HG03135 (cell line): ENCODE results near the gene SLC25A20.
"Not testable (repeated sequence)": the region's sequence is repeated elsewhere in the genome, so short reads cannot be mapped to it uniquely, and the experiment has no call there.

Source experiments
- ATAC-seq: cut with Tn5 transposase; IDR thresholded peaks from one replicate; pipeline ENCODE4 v1.9.1; 2021; ENCODE audit warnings: mild to moderate bottlenecking, moderate library complexity; ENCODE audit not compliant: unreplicated experiment

SLC25A20 gene, protein sequence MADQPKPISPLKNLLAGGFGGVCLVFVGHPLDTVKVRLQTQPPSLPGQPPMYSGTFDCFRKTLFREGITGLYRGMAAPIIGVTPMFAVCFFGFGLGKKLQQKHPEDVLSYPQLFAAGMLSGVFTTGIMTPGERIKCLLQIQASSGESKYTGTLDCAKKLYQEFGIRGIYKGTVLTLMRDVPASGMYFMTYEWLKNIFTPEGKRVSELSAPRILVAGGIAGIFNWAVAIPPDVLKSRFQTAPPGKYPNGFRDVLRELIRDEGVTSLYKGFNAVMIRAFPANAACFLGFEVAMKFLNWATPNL

DNA sequence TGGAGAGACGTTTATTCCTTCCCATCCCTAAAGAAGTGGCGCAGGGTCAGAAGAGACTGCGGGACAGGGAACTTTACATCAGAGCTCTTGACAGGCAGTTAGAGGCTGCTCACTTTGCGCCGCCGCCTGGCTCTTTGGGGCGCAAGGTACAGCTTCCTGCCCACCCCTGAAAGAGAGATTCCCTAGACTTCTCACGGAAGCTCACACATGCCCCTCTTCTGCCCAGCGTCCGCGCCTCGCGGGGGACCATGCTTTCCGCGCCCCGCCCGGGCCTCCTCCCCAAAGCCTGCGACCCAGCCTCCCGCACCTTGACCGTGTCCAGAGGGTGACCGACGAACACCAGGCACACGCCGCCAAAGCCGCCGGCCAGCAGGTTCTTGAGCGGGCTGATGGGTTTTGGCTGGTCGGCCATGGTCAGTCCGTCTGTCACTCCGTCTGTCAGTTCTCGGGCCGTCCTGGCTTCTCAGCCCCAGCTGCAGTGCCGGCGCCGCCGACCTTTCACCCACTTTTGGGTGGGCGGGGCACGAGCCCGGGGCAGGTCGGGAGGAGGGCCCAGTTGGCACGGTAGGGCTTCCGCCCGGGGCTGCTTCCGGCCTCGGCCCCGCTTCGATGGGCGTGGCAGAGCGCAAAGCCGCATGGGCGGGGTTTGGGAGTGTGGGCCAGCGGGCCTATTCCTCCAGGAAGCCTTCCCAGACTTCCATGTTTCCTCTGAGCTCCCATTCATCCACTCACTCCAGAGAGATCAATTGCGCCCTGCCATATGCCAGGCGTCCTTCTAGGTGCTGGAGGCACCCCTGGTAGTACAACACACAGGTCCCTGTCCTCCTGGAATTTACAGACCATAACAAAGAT lies at the start of gene SLC25A20:
SLC25A20 (minus strand) TSS at position 500 of the 852 bp plus-strand sequence; CDS start at position 412, 88 bp downstream.
- ATAC-seq: peak; percentile 85

DNA sequence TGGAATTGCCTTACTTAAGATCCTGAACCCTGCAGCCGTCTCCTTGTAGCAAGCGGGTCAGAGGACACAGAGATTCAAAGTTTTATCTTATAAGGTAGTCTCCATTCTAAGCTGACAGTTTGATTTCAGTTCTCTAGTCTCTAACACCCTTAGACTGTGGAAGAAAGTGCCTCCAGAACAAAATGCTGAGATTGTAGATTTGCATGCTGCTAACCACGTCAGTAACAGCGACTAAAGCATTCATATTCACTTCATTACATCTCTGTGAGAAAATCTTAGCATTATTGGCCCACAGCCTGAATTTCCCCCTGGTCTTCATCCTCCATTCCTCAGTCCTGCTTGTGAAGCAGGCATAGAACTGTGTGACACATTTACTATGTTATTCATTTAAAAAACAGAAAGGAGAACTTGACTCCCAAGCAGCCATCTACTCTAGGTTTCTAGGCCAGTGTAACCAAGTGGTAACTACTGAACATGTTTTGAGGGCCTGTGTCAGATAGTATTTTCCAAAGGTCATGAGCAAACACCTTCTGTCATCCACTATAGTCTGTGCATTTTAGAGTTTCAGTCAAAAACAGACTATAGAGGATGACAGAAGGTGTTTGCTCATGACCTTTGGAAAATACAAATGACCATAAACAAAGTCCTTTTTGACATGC lies 47.3 kb upstream of the SLC25A20 start:
- no peak for ATAC-seq

DNA sequence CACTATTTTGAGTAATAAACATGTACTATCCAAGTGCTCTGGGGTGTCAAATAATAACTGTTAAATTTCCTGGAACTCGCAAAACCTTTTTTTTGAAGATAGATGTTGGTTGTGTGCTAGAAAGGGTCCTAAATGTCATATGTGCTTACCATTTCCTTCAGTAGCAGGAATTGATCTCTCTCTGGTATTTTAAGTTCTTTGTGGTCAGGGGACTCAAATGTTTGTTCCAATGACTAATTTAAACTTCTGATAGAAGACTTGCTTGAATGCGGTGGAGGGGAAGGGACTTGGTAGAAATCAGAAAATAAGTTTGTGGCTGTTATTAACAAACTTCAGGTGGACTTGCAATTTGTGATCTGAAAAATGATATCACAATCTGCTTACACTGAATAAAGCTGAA lies 46.8 kb upstream of the SLC25A20 start:
- no peak for ATAC-seq

DNA sequence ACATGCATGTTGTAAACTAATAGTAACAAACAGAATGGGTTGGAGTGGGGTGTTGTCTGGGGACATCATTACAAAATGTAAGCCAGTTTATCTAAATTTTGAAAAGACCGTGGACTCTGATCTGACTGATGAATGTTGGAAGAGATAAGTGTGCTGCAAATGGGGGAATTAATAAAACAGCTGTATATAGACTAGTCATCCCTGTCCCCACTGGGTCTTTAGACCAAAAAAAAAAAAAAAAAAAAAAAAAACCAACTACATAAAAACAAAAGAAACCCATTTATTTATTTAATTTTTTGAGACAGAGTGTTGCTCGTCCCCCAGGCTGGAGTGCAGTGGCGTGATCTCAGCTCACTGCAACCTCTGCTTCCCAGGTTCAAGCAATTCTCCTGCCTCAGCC lies 40.0 kb upstream of the SLC25A20 start:
- ATAC-seq: no peak

DNA sequence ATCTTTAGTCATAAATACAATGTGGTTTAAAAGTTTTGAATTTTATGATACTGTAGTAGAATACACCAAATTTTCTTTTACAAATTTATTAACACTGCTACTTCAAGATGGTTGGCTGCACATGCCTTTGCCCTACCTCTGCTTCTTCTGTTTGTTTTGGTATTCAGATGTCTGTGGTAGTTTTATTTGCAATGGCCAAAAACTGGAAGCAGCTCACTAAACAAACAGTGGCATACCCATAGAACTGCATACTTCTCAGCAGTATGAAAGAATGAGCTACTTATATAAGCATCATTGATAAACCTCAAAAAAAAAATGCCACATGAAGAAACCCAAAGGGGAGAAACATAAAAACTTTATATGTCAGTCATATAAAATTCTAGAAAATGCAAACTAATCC lies 39.5 kb upstream of the SLC25A20 start:
- no peak for ATAC-seq

DNA sequence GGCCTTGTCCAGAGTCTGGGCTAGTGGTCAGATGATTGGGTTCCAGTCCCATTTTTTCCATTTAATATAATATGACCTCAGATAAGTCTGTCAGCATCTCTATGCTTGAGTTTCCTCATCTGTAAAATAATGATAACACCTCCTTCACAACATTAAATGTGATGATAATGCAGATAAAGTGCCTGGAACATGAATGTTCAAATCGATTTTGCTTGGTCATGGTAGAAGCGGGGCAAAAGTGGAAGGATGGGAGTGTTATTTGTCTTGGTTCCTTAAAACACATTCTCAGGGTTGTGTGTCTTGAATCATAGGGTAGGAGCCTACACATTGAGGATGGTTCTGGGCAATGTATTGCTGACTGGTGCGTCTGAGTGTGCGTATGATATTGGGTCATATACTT lies 36.8 kb upstream of the SLC25A20 start:
- no peak for ATAC-seq

DNA sequence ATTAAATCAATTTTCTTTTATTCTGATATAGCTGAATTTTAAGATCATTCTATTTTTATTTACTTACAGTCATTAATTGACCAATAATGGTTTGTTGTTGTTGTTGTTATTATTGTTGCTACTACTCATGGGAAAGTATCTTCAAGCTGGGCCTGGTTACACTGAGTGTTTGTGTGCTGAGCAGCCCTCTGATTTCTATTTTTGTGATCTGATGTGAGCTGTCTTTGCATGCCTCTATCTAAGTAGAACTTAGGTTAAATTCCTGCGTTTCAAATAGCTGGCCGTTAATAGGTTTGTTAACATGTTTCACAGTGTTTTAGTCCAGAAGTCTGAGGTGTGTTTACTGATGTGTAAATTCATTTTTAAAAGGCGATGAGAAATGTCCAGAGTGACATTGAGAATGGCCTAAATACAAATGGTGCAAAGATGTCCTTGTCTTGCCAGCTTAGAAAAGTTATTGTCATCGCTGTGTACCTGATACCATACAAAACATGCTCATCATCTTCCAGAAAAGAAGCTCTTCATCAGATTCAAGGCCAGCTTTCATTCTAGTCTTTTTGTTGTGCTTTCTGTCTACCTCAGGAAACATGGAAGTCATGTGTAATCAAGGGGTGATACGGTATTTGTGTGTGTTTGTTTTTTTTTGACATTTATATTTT lies 35.8 kb upstream of the SLC25A20 start:
- no peak for ATAC-seq

DNA sequence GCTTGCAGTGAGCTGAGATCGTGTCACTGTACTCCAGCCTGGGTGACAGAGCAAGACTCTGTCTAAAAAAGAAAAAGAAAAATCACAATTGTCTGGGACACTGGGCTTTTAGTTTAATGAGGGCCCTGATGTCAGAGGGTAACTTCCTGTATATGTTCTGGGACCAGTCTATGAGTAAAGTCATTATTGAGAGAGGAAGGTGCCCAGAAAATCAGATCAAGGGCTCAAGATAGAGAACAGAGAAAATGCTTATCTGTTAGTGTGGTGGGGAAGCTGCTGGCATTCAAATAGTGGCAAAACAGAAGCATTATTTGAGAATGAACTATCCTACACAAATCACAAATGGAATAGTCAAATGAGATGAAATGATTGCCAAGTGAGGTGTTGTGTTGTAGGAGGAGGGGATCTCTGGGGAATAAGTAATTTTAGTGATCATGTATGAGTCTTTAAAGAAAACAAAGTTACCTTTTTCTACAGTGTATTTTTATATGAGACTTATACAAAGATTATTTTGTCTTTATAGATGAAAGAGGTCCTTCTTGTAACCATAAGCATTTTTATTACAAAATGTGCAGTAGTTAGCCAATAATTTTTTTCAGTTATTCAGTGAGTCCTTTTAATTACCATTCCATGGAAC lies 33.4 kb upstream of the SLC25A20 start:
- no peak for ATAC-seq

DNA sequence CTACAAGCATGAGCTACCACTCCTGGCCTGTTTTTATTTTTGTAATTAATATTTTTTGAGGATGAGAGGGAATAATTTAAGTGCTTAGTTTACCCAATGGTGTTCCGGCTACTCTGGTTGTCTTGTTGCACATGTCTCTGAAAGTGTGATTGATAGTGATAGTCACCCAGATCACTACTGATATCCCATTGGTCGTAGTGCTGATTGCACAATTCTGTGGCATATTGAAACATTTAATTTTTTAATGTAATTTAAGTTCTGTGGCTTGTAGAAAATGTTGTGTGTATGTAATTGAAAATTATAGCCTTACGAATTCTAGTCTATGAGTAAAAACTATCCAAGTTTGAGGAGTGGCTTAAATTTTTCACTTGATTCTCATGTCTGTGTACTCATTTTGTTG lies 31.9 kb upstream of the SLC25A20 start:
- no peak for ATAC-seq

DNA sequence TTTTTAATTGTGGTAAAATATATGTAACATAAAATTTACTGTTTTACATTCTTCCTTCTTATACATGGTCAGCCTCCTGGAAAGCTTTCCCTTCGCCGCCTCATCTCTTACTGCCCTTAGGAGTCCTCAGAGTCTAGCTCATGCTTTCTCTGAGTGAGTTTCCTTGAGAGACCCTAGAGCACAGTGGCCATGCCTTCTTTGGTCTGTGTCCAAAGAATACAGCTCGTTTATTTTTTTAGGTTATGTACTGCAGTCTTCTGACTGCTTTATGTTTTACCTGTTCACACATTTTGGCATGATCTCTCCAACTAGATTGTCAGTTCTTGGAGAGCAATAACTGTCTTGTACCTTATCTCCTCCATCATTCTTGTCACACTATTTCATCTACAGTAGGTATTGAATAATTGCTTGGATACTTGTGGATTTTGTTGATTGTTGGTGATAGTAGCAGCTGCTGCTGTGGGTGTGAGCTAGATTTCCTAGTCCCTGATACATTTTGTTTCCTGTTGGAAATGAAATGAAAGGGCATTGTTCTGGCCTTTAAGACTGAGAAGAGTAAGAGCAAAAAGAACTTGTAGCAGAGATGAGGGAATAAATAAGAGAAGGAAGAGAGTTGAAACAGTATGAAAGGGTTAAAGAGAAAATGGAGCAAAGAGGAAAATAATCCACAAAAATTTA lies 30.8 kb upstream of the SLC25A20 start:
- ATAC-seq: no peak

DNA sequence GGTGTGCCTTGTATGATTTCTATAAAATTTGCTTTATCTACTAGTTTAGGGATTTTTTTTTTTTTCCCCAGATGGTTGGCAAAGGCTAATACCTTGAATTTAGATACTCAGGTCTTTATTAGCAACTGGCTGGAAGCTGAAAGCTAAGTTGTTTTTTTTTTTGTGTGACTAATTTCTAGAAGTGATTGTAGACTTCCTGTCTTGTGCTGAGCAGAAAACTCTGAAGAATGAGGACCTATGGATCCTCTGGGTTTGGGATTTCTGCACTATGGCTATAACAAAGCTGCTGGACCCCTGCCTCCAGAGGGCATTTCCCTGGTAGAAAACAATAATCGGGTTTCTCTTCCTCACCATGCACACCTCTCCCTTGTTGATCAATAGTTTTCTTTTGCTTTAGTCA lies 30.0 kb upstream of the SLC25A20 start:
- ATAC-seq: no peak

DNA sequence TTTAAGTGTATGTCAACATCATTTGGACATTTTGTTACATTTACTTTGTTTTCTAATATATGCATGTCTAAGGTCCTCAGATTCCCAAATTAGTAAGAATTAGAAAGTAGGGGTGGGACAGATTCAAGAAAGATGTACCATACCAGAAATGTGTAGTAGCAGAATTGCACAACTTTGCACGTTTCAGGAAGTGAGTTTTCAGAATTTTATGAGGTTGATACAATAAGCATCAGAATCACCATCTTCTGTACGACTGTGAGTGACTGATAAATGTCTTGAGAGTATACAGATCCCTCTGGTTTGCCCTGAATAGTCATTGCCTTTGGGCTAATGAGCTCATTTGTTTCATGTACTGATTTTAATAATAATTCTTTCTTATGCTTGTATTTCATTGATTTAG lies 29.2 kb upstream of the SLC25A20 start:
- ATAC-seq: no peak

DNA sequence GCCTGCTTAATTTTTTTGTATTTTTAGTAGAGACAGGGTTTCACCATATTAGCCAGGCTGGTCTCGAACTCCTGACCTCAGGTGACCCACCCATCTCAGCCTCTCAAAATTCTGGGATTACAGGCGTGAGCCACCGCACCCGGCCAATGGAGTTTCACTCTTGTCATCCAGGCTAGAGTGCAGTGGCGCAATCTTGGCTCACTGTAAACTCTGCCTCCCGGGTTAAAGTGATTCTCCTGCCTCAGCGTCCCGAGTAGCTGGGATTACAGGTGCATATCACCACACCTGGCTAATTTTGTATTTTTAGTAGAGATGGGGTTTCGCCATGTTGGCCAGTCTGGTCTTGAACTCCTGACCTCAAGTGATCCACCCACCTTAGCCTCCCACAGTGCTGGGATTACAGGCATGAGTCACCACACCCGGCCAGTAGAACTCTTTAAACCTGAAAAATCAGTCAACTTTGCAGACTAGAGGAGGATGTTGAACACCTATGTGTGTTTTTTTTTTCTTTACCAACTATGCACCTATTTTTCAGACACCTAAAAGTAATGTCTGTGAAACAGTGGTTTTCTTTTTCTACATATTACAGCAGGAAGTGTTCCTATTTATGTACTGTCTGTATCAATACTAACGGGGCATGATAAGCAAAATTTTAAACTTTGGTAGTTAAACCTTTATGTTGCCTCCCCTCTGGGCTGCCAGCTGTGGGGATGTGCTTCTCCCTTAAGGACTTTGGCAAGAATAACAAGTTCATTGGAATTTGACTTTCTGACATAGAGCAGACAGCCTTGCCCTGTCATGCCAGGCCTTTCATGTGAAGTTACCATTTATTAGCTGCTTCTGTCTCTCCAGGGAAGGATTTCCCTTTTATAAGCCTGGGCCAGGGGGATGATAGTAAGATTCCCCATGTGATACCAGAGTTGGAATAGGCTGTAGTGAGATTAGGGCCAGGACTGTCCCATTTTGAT lies 28.0 kb upstream of the SLC25A20 start:
- no peak for ATAC-seq

DNA sequence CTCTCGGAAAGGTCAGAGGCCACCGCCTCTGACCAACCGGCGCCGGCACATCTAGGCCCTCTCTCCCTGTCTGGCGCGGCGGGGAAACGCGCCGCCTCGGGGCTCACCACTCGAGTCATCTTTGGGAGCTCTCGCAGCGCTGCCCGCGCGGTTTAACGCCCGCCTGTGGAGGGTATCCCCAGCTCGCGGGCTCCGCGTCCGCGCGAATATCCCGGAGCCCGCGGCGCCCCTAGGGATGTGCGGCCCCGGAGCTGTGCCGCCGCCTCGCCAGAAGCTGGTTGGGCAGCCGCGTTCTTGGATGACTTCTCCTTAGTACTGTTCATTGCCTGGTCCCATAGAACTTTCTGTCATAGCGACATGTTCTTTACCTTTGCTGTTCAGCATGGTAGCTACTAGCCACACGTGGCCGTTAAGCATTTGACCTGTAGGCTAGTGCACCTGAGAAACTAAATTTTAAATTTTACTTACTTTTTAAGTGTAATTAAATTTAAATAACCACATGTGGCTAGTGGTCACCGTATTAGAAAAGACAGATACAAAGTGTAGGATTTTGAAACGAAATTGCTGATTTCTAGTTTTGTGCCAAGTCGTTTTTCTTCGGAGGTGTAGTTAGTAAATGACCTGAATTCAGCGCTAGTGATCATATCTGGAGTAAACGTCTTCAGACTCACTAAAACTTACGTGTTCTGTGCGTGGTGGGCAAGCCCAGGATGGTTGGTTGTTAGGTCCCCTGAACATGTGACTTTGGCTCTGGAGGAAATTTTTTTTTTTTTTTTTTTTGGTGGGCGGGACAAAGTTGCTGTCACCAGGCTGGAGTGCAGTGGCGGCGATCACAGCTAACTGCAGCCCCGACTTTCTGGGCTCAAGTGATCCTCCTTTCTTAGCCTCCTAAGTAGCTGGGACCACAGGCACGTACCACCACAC lies 20.8 kb upstream of the SLC25A20 start:
- ATAC-seq: peak; percentile 17

DNA sequence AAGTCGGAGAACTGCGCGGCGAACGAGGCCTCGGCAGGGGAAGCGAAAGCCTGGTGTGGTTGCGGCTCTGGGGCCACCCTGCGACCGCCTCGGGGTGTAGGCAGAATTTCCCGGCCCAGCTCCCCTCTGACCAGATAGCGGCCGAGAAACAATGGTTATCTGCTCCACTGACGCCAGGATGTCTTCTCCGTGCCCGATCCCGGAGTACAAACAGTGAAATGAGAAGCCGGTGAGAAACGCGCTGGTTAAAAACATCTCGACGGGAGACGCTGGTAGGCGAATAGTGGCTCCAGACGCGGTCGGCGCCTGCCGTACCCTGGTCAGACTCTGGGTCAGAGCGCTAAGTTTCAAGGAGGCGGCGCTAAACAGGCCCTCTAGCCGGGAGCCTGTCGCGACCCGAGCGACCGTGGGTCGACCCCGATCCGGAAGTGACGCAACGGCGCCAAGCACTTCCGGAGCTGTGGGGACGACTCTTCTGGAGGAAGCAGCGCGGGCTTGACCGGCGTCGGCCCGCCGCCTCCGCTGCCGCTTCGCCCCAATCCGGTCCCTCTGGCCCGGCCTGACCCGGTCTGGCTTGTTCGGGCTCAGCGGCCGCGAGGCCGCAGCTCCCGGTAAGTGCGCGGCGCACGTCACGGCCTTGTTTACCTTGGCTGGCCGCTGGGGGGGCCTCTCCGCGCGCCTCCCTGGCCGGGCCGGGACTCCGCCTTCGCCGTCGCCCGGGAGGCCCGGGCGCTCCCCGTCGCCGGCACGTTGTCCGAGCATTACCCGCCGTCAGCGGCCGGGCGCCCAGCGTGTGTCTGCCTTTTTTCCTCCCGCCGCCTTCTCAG lies 19.9 kb upstream of the SLC25A20 start, which contains the start of gene ARIH2:
ARIH2 (plus strand) TSS at position 455 of the 827 bp plus-strand sequence. CDS start 8,717 bp downstream, outside the sequence.
- peak; percentile 74 for ATAC-seq

DNA sequence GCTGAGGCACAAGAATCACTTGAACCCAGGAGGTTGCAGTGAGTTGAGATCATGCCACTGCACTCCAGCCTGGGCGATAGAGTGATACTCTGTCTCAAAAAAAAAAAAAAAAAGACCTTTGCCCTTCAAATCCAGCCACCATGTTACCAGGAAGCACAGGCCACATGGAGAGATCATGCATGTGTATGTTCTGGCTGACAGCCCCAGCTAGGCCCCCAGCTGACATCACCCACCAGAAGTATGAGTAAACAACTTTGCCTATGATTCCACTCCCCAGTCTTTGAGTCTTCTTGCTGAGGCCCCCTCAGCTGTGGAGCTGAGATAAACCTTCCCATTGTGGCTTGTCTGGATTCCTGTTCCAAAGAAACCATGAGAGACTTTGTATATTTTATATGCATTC lies 16.6 kb upstream of the SLC25A20 start:
- no peak for ATAC-seq

DNA sequence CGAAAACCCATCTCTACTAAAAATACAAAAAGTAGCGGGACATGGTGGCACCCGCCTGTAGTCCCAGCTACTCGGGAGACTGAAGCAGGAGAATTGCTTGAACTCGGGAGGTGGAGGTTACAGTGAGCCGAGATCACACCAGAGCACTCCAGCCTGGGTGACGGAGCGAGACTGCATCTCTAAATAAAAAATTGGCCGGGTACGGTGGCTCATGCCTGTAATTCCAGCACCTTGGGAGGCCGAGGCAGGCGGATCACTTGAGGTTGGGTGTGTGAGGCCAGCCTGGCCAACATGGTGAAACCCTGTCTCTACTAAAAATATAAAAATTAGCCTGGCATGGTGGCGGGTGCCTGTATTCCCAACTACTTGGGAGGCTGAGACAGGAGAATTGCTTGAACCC lies 8.3 kb upstream of the SLC25A20 start:
- ATAC-seq: not testable (repeated sequence)
